GM18951 (cell line): ENCODE measurements around the gene GK.
"Not testable (repeated sequence)": the region's sequence is repeated elsewhere in the genome, so short reads cannot be mapped to it uniquely, and the experiment has no call there.

Source experiments
- POLR2A ChIP-seq: IDR thresholded peaks from 4 replicates; pipeline ENCODE4 v1.6.1; 2011; ENCODE audit warnings: mild to moderate bottlenecking; ENCODE audit not compliant: insufficient read length, insufficient read depth; ENCODE audit errors: extremely low read depth
- in situ Hi-C: fragments of 300-500 bp; cut with MboI; formaldehyde crosslinking; loops from one replicate; pipeline ENCODE4 v1.12.0; 2022; ENCODE audit warnings: low sequenced_read_pairs, mixed read lengths, inconsistent platforms; ENCODE audit not compliant: unreplicated experiment

GK gene

DNA sequence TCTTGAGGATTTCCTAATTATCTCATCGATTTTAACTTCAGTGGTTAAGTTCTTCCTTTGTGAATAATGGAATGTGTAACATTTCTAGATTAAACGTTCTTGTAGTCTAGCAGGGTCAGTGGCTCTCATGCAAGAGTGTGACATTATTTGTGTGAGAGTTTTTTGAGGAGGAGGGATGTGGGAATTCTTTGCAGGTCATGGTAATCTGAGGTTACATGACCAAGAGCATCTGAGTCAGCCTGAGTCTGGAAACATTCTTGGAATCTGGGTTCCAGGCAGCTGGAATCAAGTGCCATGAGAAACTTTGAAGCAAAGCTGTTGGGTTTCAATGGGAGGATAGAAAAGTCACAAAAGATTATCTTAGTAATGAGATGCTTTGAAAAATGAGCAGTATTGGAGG lies 49.5 kb downstream of the GK start:
- TF ChIP-seq POLR2A, result no peak
- in situ Hi-C loops, result no loop called here

DNA sequence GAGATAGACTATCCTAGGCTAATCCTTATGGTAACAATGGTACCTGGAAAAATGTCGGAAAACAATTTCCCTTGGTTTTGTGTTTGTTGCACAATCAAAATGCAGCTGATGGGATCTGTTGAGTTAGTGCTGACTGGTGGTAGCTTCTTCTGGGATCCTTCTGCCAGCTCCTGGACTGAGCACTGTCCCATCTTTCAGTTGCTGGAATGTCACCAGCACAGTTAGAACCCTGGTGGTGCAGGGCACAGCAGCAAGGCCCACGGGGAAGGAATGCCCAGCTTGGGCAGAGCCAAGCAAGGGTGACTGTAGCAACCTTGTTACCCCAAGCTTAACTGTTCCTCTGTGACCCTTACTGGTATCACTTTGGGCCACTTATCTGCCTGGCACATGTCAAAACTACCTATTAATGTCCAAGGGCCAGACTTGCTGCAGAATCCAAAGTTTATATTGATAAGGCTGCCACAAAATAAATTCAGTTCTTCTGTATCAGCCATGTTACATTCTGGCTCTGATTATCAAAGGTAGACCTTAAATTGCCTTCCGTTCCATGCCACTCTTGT lies 53.1 kb downstream of the GK start:
- in situ Hi-C loops, result no loop called here
- no peak for TF ChIP-seq POLR2A

DNA sequence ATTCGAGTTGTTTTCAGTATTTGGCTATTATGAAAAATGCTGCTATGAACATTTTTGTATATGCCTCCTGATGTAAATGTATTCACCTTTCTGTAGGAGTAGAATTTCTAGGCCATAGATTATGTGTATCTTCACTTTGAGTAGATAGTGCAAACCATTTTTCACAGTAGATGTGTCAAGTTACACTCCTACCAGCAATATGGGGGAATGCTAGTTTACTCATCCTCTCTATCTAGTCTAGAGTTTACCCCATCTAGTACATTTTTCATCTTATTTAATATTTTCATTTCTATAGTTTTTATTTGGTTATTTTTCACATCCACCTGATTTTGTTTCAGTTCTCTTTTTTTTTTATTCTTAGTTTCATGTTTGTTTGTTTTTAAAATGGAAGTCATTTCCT lies 59.0 kb downstream of the GK start:
- in situ Hi-C loops, result no loop called here

DNA sequence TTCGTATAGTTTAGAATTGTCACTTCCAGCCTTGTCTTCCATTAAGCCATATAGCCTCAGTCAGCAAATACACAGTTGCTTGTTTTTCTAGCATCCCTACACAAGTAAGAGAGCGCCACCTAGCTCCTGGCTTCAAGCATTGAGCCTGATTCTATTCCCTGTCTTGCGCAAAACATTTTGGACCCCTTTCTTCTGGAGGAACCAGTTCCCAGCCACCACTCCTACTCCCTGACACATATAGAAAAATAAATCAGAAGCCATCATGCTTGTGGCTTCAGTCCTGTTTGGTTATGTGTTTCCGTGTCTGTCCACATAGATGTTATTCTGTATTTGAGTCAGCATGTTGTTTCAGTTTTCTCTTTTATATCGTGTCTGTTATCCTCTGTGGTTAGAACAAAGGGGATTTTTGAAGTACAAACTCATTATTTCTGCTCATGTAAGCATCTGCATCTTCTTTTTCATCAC lies 59.9 kb downstream of the GK start:
- in situ Hi-C loops, result no loop called here
- TF ChIP-seq POLR2A, result no peak

More for the DNA sequence above, 59.0 kb downstream of the GK start:
- TF ChIP-seq POLR2A, result no peak

DNA sequence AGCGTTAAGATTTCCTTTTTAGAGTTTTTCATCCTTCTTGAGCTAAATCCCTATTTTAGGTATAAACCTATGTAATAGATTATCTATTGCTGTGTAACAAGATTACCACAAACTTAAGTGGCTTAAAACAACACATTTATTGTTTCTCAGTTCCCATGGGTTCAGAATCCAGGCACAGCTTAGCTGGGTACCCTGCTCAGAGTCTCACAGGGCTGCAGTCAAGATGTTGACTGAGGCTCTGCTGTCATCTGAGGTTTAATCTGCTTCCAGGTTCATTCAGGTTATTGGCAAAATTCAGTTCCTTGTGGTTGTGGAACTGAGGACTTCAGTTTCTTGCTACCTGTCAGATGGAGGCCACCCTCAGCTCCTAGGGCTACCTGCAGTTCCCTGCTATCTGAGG lies 60.9 kb downstream of the GK start:
- in situ Hi-C loops, result no loop called here

DNA sequence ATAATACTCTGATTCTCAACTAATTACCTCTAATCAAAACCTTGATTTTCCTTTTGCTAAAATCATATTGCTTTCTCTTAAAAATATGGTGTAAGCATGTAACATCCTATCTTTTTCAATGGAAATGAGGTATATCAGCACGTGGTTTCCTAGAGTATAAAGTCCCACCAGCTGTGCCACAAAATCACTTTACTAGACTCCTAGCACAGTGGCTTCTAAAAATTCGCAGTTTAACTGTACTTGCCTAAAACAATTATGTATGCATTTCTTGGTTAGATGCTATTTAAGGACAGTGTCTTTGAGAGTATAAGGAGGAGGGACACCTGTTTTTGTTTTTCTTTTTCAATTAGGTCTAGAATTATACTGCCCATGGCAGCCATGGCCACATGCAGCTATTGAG lies 62.8 kb downstream of the GK start:
- in situ Hi-C loops, result no loop called here
- no peak for TF ChIP-seq POLR2A

More for the DNA sequence above, 60.9 kb downstream of the GK start:
- TF ChIP-seq POLR2A, result no peak

DNA sequence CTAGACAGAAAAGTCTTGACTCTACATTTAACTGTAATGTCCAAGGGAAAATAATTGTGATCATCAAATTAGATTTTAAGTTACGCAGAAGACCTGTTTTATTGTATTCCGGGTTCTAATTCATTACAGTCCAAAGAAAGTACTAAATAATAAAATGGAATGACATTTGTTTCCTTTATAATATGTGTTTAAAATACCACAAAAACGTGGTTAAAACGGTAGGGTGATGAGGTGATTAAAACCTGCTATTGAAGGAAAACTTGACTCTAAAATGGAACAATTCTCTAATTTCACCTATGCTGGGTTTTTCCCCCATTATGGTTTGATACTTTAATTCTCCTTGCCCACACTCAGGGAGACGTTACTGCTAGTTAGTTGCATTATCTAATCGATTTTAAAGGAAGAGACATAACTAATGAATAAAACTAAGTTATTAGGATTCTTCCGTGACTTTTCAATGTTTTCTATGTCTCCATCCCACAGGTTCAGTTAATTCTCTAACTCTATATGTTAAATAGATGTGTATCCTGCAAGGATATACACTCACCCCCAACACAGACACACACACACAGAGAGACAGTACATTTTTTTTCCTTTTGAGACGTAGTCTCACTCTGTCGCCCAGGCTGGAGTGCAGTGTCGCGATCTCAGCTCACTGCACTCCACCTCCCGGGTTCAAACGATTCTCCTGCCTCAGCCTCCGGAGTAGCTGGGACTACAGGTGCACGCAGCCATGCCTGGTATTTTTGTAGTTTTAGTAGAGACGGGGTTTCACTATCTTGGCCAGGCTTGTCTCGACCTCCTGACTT lies 80.8 kb downstream of the GK start:
- TF ChIP-seq POLR2A, result no peak
- in situ Hi-C loops, result no loop called here

DNA sequence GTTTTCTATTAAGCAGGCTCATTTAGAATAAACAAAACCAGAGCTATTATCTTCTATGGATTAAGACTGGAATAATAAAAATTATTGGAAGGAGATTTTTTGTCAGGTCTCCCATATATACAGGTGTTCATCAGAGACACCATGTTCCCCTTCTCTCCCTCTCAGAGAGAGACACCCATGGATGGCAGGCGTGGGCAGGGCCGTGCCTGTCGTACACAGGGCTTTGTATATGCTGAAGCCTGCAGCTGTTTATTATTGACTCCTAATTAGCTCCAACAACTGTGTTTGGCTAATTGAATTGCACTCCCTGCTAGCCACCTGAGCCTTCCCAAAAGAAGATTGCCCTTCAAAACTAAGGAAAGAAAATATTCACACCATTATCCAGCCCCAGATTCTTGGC lies 81.6 kb downstream of the GK start:
- TF ChIP-seq POLR2A, result no peak
- in situ Hi-C loops, result no loop called here

DNA sequence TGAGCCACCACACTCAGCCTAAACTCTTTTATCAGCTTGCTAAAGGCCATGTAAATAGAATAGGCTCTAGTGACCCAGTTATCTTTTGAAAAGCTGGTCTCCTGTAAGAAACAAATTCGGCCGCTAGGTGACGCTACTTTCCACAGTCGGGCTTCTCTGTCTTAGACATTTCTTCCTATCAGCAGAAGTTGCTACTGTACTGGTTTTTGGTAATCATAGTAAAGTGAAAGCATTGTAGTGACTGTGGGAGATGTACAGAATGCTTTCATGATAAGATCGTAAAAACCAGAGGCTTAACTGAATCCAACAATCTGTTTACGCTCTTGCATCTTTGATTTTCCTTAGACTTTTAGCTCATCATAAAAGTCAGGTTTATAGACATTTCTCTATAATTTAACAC lies 82.6 kb downstream of the GK start:
- in situ Hi-C loops, result no loop called here

DNA sequence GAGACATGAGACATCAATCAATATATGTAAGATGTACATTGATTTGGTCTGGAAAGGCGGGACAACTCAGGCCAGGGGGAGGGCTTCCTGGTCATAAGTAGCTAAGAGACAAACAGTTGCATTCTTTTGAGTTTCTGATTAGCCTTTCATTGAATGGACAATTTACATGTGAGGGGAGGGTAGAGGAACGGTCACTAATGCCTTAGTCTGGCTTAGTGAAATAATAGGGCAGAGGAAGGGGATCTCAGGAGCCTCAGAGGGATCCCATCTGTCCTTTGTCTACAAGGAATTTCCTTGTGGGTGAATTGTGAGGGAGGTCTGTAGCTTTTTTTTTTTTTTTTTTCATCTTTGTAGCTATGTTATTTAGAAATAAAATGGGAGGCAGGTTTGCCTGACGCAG lies 88.3 kb downstream of the GK start:
- in situ Hi-C loops, result no loop called here
- TF ChIP-seq POLR2A, result no peak

More for the DNA sequence above, 82.6 kb downstream of the GK start:
- no peak for TF ChIP-seq POLR2A

DNA sequence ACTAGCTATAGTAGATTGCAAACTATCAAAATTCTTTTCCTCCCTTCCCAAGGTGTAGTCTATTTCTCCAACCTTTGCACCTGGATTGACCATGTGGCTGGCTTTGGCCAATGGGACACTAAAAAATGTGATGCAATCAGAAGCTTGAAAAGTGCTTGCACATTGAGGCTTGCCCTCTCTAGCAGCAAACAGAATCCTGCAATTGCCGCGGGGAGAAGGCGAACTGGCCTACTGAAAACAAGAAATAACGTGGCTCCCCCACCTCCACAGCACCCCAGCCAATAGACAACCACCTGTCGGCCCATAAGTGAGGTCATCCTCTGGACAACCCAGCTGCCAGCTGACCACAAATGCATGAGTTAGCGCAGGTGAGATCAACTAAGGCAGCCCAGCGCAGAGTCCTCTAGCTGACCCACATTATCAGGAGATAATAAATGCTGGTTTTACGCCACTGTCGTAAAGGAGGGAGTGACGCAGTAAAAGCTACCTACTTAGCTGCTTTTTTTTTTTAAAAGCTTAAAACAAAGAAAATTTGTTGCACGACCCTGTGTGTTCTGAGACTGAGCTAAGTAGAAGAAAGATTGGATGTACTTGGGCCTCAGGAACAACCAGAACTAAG lies 95.2 kb downstream of the GK start:
- in situ Hi-C loops, result no loop called here

DNA sequence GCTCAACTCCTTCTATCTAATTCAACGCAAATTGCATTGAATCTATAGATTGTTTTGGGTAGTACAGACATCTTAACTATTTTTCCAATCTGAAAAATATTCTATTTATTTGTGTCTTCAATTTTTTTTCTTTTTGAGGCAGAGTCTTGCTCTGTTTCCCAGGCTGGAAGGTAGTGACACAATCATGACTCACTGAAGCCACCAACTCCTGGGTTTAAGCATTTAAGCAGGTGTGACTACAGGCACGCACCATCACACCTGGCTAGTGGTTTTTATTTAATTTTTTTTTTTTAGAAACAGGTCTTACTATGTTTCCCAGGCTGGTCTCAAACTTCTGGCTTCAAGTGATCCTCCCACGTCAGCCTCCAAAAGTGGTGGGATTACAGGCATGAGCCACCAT lies 98.3 kb downstream of the GK start:
- no peak for TF ChIP-seq POLR2A
- in situ Hi-C loops, result no loop called here

More for the DNA sequence above, 95.2 kb downstream of the GK start:
- TF ChIP-seq POLR2A, result no peak

DNA sequence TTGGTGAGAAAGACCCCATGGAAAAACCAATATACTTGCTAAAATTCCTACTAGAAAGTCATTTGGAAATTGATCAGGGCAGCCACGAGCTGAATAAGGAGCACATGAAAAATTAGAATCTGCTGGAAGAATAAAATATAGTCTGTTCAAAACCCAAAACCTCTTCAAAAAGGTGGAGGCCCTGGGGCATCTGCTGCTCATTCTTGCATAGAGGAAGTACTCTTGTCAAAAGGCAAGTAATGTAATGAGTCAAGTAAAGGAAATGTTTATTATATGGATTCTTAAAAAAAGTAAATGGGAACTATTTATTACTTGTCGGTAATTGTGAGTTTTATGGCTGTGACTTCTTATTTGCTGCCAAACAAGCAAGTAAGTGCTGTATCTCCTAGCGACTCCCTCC lies 109.5 kb downstream of the GK start:
- in situ Hi-C loops, result no loop called here
- TF ChIP-seq POLR2A, result no peak

DNA sequence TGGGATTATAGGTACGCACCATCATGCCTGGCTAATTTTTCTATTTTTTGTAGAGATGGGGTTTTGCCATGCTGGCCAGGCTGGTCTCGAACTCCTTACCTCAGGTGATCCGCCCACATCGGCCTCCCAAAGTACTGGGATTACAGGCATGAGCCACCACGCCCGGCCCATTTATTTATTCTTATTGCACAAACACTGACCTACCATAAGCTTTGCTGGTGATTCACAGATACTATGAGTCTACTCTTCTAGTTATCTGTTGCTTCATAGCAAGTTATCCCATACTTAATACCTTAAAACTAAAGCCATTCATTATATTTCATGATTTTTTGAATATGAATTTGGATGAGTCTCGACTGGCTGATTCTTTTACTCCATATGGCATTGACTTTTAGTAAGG lies 120.5 kb downstream of the GK start:
- in situ Hi-C loops, result not testable (repeated sequence)
